GM12872 (cell line): Measurements from ENCODE around the gene PFDN6.

Experiments used
- TF ChIP-seq, protein P1 (sequence below): IDR thresholded peaks from 3 replicates; pipeline ENCODE4 v1.5.1; 2011; ENCODE audit warnings: low read depth, mild to moderate bottlenecking, low read length, moderate library complexity; ENCODE audit not compliant: insufficient read depth

The PFDN6 gene

DNA sequence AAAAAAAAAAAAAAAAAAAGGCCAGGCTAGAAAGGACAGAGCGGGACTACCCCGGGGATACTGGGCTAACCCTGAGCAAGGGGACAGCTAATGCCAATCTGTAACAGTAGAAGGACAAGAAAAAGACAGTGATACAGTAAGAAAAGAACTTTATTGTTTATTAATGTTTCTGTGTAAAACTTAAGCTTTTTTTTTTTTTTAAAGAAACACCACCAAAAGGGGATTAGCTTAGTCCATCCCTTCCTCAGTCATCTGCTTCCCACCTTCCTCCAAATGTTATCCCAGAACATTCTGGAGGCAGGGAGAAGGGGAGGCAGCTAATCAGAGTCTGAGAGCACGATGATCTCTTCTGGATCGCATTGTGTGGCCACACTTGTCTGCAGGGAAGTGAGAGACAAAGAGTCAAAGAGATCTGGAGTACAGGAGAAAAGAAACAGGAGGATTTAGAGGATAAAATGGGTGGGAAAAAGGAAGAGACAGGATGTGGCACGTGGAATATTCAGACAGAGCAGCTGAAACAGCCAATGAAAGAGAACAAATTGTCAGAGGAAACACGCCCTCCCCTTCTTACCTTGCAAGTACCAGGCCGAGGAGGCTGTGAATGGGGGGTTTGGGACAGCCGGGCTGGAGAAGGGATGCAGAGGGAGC, 29.1 kb downstream of the PFDN6 start:
- TF ChIP-seq, protein P1, sequence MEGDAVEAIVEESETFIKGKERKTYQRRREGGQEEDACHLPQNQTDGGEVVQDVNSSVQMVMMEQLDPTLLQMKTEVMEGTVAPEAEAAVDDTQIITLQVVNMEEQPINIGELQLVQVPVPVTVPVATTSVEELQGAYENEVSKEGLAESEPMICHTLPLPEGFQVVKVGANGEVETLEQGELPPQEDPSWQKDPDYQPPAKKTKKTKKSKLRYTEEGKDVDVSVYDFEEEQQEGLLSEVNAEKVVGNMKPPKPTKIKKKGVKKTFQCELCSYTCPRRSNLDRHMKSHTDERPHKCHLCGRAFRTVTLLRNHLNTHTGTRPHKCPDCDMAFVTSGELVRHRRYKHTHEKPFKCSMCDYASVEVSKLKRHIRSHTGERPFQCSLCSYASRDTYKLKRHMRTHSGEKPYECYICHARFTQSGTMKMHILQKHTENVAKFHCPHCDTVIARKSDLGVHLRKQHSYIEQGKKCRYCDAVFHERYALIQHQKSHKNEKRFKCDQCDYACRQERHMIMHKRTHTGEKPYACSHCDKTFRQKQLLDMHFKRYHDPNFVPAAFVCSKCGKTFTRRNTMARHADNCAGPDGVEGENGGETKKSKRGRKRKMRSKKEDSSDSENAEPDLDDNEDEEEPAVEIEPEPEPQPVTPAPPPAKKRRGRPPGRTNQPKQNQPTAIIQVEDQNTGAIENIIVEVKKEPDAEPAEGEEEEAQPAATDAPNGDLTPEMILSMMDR: no peak

DNA sequence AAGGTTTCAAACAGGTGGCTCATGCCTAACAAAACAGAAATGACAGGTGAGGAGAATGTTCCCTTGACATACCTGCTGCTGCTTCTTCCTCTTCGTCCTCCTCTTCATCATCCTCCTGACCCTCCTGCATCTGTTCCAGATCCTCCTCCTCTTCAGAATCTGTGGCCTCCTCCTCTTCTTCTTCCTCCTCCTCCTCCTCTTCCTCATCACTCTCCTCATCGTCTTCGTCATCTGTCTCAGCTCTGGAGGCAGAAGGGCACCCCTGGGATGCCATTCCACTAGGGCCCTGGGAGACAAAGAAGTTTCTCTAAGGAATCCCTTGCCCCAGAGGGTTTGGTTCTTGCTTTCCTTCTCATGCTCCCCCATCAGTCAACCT, 30.5 kb downstream of the PFDN6 start:
- TF ChIP-seq, protein P1: no peak

DNA sequence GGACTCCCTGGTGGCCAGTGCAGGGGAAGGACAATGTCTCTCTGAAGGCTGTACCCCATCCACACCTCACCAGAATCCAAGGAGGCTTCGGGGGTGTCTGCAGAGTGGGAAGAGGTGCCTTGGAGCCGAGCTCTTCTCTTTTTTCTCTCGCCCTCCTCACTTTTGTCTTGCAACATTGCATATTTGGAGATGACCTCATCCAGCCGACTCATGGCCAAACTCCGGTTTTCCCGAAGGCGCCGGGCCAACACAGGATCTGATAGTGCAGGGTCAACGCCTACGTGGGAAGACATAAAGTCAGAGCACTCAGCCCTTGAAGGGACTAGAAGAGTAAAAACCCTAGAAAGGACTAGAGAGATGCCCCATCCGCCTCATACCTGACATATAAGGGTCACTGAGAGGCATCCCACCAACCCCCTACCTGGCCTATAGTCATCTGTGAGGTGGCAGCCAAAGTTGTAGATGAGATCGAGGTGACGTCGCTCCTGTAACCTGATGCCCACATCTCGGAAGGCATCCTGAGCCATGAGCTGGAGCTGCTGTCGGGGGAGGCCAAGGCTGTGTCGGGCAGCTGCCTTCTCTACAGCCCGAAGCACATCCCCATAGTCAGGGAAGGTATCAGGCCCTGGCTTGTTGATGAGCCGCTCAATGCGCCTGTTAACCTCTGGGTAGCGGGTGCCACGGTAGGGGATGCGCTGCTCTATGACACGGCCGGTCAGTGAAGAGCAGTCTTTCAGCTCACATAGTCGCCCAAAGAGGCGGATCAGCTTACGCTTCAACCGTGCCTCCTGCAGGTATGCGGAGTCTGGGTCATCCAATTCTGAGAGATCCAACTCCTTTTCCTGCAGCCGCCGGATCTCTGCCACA, 31.1 kb downstream of the PFDN6 start:
- TF ChIP-seq, protein P1: no peak

GRCh38 chr6:33321227-33321626, 31.8 kb downstream of the PFDN6 start:
- TF ChIP-seq, protein P1: no peak

DNA sequence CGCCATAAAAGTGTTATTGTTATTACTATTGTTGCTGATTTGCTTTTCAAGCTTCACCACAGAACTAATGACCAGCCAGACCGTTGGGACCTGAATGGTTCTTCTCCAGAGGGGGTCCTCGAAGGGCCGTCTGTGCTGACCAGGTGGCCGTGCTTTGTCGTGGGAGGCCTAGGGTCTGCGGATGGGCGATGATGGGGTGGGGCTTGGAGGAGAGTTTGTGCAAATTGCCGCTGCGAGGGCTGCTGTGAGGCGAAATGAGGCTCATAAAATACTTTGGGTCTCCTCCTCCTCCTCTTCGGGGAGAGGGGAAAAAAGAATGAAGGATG, 34.2 kb downstream of the PFDN6 start:
- TF ChIP-seq, protein P1: no peak

- TF ChIP-seq, protein P1: no peak
These were observed 34.7 kb downstream of the PFDN6 start for GRCh38 chr6:33324125-33324524.

- TF ChIP-seq, protein P1: no peak
These were observed 39.7 kb downstream of the PFDN6 start for GRCh38 chr6:33329058-33329457.
